GM10847 (cell line): ENCODE measurements around the gene F12.

ENCODE experiments used
- POLR2A ChIP-seq: IDR thresholded peaks from 2 replicates; pipeline ENCODE4 v1.6.1; 2011; ENCODE audit not compliant: insufficient read length; ENCODE audit errors: extremely low read depth

F12 gene

DNA sequence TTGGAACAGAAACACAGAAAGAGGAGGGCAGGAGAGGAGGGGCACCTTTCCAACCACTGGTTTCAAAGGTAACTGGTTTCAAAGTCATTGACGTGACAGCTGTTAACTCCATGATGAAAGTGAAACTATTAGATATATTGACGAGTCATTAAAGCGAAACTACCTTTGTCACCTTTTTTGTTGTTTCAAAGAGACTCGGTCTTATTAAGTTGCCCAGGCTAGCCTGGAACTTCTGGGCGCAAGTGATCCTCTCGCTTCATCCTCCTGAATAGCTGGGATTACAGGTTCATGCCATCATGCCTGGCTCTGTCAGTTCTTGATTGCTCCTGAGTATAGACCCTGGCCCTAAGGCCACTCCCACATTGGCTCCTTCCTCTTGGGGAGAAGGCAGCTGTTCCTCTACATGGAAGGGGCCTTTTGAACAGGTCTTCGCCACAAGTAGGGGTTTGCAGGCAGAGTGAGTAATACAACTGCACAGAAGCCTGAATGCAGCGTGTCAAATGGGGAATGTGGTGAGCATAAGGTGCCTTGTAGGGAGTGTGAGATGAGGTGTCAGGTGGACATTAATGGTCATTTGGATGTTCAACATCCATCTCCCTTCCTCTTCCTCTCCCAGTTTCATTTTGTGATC, 3.4 kb upstream of the F12 start:
- no peak for TF ChIP-seq POLR2A

DNA sequence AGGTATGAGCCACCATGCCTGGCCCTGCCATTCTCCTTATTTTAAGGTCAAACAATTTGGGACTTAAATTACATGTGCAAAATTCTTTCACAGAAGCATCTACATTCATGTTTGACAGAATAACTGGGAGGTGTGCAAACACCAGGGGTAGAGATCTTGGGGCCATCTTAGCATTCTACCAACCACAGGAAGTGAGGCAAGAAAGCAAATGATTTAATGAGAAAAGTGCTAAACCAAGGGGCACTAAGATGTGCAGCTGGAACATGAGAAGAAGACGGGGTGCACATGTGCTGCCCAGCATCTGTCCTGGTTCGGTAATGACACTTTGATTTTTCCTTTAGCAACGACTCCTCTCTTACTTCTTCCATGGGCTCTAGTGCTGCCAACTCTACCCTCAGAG, 1.2 kb upstream of the F12 start:
- TF ChIP-seq POLR2A: no peak

DNA sequence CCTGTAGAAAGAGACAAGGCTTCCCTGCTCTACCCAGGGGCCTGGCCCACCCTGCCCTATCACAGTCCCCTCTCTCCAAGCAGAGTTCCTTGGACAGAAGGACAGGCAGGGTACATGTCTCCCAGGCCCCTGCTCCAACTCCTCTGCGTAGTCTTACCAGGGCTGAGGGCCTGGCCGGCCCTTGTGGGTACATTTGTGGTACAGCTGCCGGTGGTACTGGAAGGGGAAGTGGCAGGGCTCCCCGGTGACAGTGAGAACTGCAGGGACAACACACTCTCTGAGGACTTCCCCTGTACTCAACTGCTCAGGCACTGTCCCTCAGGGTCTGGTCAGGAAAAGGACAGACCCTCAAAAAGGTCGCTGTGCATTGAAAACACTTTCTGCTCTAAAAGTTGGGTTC, 3.6 kb downstream of the F12 start:
- TF ChIP-seq POLR2A: no peak

DNA sequence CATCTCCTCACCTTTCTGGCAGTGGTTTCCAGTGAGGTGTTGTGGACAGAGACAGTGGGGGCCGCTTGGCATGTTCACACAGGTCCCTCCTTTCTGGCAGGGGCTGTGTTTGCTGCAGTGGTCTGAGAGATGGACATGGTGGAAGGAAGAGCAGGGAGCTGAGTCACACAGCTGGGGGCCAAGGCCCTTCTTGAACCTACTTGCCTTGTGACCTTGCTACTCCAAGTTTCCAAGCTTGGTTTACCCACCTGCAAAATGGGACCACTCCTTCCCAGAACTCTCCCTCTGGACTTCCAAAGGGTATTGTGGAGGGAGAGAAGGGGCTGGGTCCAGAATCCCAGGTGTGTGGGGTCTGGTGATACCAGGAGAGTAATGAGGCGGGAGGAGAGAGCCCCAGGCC, 4.1 kb downstream of the F12 start:
- no peak for TF ChIP-seq POLR2A

DNA sequence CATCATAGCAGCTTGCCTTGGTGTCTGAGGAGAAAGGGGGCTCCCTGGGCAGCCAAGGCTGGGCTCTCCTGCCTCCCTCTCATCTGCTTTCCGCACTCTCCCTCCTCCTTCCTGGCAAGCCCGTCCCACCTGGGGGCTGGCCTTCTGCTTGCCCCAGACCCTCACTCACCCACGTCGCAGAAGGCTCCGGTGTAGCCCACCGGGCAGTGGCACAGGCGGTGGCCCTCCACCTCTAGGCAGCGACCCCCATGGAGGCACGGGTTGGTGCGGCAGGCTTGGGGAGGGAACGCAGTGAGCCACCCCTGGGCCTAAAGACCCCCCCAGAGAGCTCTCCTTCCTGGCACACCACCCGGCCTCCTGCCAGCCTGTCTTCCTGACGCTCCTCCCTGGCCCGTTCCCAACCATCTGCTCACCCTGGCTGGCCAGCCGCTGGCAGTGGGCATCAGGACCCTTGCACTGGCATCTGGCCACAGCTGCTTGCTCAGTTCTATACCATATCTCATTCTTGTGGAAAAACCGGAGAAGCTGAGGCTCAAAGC, 4.7 kb downstream of the F12 start:
- TF ChIP-seq POLR2A: no peak

DNA sequence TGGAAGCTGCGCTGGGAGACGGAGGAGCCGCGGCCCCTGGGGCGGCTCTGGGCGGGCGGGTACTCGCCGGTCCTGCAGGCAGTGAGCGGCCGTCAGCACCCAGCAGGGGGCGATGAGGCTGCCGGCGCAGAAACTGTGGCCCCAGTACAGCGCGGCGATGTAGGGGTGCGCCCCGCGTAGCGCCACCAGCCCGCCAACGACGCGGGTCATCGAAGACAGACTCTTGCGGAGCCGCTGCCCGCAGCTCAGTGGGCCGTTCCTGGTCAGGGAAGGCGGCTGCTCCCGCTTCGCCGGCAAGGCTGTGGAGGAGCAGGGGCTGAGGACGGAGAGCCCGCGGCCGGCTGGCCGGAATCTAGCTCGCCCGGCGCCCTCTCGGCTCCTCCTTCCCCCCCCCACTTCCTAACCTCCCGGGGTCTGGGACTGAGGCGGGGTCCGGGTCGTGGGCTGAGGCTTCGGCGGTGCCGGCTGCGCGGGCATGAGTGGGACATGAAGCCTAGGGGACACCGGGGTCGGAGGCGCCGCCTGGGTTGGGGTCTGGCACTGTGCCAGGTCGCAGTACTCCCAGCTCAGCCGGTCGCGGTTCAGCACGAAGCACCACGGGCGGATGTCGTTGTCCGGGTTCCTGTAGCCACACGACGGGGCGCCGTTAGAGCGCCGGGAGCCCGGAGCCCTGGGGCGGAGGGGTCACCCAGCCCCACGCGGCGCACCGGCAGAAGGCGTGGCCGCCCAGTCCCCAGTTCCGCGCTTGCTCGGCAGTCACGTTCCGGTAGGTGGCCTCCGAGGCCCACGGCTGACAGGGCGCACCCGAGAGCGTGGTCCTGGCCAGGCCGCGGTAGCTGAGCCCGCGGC, 5.3 kb downstream of the F12 start:
- TF ChIP-seq POLR2A: peak; percentile 5

DNA sequence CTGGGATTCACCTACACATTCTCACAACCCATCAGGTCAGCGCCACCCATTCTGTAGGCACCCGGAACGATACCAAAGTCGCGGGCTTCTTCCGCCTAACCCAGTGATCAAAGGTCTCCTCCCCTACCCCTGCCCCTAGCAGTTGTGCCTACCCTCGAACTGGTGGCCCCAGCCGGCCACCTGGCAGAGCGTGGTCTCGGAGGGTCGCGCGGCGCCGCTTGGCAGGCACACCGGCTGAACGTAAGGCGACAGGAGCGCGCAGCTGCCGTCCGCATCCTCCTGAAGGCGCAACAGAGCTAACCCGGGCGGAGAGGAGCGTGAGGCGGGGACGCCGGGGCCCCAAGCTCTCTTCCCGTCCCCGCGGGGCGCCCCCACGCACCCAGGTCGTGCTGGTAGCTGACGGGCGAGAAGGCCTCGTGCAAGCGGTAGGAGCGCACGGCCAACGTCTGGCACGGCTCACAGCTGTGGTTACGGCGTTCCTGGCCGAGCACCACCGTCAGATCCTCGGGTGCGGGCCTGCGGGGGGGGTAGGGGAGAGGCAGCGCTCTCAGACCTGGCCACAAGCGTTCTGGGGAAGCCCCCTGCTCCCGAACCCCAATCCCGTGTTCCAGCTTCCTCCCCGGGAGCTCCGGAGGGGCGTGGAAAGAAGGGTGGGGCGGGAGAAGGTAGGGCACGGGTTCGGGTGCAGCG, 6.1 kb downstream of the F12 start:
- TF ChIP-seq POLR2A: no peak

DNA sequence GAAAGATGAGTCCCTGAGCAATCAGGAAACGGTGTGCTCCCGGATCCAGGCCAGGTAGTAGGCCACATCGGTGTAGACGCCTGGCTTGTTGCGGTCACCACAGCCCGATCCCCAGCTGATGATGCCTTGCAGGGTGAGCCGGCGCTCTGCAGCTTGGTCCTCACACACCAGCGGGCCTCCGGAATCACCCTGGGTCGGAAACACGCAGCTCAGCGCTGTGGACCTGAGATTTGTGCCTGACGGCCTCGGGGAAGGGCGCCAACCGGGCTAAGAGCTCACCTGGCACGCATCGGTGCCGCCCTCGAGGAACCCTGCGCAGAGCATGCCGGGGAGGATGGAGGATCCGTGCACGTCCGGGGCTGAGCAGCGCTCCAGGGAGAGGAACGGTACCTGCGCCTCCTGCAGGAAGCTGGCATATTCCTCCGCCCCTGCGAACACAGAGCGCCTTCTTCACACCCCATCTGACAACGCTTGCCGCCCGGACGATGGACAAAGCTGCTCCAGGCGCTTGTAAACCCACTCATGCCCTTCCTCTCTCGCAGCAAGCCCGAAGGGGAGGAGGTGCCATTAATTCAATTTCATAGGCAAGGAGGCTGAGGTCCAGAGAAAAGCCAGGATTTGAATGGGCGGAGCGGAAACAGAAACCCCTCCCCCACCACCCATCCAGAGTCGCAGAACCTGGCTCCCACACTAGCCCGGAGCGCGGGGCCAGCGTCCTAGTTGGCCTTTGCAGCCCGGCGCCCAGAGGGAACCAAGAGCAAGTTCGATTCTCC, 6.9 kb downstream of the F12 start:
- no peak for TF ChIP-seq POLR2A

DNA sequence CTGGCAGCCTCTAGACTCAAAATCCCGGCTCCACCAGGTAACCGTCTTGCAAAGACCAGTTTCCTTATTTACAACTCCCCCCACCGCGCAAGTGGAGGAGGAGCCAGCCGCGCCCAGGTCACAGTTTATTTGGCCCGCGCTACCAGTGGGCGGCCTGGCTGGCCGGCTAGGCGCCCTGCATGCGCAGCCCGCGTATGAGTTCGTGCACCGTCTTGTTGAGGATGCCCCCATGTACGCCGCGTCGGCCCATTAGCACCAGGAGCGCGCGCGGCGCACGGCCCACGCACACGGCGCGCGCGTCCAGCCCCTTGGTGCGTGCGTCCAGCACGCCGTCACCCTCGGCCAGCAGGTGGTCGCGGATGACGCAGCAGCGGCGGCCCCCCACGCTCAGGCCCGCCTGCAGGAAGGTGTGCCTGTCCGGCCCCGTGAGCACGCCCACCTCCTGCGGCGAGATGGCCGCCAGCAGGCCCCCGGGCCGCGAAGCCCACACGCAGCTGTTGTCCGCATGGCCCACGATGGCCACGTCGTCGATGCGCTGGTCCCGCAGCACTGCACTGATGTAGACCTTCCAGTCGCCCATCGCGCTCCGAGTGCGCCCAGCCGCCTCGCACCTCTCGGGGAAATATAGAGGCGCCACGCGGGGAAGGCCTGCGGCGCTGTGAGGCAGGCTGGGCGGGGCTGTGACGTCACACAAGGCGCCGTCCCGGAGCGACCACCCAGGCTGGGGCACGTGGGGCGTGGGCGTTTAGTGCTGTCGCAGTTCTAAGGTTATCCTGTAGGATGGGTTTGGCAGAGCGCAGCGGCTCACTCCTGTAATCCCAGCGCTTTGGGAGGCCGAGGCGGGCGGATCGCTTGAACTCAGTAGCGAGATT, 9.1 kb downstream of the F12 start, which contains the start of gene PFN3:
Gene PFN3 (minus strand): TSS at position 665 of the 872 bp plus-strand sequence. CDS start 85 bp downstream, at position 580.
- no peak for TF ChIP-seq POLR2A

DNA sequence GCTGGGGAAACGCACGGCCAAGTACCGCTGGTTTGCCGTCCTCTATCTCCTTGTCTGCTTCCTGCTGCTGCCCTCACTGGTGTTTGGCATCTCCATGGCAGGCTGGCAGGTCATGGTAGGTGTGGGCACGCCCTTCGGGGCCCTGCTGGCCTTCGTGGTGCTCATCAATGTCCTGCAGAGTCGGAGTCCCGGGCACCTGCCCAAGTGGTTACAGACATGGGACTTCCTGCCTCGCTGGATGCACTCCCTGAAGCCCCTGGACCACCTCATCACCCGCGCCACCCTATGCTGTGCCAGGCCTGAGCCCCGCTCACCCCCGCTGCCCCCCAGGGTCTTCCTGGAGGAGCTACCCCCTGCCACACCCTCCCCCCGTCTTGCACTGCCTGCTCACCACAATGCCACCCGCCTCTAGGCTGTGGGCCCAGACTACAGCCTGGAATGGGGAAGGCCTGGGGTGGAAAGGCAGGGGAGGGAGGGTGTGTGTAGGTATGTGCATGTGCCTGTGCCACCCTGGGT, 11.4 kb downstream of the F12 start:
- TF ChIP-seq POLR2A: no peak

DNA sequence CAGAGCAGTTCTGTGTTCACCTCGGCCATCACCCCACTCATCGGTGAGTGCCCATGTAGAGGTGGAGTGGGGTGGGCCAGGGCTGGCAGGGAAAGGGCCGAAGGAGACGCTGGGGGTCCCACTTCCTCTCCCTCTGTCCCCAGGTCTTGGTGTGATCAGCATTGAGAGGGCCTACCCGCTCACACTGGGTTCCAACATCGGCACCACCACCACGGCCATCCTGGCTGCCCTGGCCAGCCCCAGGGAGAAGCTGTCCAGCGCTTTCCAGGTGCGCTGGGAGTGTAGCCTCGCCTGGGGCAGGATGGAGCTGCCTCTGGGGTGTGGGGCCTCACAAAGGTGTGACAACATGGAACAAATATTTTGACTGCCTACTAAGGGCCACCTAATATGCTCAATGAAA, 12.6 kb downstream of the F12 start:
- no peak for TF ChIP-seq POLR2A

DNA sequence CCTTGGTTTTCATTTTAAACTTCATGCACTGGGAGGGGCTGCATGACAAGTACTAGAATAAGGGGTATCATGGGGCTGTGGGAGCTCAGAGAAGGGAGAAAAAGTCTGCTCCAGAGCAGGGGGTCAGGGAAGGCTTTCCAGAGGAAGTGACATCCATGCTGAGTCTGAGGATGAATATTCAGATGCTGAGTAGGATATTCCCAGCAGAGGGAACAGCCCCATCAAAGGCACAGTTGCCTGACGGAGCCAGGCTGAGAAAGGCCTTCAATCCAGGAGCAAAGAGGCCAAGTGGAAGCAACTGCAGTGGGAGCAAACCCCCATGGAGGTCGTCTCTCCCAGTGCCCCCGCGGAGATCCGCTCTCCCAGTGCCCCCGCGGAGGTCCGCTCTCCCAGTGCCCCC, 13.3 kb downstream of the F12 start:
- no peak for TF ChIP-seq POLR2A

DNA sequence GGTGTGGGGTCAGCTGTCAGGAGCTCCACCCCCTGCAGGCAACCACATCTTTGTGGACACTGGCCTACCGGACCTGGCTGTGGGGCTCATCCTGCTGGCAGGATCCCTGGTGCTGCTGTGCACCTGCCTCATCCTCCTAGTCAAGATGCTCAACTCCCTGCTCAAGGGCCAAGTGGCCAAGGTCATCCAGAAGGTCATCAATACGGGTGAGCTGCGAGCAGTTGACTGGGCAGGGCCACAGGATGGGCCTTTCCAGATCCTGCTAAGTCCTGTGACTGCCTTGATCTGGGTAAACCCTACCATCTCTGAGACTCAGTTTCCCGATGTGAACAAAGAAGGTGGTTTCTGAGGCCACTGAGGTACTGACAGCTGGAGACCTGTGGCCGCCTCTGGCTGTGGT, 15.4 kb downstream of the F12 start:
- TF ChIP-seq POLR2A: no peak
